Anterior cingulate cortex (tissue), 58 donors: ENCODE data around the gene WASHC1.
"Not testable (repeated sequence)": the region's sequence is repeated elsewhere in the genome, so short reads cannot be mapped to it uniquely, and the experiment has no call there.

Experiments
- DNase-seq, 58 donors: peaks; one replicate each; lab custom pipeline; 2025; lab: John Stamatoyannopoulos, UW

Gene WASHC1, protein sequence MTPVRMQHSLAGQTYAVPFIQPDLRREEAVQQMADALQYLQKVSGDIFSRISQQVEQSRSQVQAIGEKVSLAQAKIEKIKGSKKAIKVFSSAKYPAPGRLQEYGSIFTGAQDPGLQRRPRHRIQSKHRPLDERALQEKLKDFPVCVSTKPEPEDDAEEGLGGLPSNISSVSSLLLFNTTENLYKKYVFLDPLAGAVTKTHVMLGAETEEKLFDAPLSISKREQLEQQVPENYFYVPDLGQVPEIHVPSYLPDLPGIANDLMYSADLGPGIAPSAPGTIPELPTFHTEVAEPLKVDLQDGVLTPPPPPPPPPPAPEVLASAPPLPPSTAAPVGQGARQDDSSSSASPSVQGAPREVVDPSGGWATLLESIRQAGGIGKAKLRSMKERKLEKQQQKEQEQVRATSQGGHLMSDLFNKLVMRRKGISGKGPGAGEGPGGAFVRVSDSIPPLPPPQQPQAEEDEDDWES

DNA sequence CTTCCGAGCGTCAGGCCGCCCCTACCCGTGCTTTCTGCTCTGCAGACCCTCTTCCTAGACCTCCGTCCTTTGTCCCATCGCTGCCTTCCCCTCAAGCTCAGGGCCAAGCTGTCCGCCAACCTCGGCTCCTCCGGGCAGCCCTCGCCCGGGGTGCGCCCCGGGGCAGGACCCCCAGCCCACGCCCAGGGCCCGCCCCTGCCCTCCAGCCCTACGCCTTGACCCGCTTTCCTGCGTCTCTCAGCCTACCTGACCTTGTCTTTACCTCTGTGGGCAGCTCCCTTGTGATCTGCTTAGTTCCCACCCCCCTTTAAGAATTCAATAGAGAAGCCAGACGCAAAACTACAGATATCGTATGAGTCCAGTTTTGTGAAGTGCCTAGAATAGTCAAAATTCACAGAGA lies at the start of gene WASHC1:
TSS of gene WASHC1 (minus strand) at position 101 of the 400 bp plus-strand sequence. CDS start 4,457 bp downstream, outside the sequence.
- DNase-seq, result not testable (repeated sequence)

DNA sequence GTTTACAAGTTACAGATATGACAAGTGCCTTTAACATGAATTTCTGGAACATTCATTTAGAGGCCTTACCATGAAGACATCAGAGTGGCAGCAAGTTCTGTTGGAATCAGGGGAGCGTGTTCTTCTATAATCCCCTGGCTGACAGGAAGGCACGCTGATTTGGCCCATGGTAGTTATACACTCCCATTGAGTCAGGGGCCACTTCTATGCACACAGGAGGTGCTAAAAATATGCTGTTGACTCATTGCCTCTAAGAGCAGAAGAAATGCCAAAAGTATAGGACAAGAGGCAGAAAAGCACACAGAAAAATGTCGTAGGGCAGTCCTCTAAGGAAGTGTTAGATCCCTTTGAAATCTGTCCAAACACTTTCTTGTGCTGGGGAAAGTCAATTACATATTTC lies 49.1 kb upstream of the WASHC1 start:
- DNase-seq, result not testable (repeated sequence)

DNA sequence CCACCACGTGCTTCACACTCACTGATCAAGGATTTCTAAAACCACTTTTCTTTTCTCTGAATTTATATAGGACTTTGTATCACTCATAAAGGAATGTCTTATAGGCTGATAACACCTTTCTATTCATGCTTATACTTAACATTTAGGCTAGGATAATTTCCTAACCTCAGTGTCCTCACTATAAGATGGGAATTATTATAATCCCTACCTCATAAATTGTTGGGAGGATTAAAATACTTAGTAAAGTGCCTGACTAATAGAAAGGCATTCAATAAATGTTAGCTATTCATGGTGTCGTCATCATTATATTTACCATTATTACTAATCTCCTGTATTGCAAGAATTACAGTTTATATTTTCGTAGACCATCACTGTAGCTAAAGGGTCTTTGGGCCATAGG lies 47.1 kb upstream of the WASHC1 start:
- not testable (repeated sequence) for DNase-seq

DNA sequence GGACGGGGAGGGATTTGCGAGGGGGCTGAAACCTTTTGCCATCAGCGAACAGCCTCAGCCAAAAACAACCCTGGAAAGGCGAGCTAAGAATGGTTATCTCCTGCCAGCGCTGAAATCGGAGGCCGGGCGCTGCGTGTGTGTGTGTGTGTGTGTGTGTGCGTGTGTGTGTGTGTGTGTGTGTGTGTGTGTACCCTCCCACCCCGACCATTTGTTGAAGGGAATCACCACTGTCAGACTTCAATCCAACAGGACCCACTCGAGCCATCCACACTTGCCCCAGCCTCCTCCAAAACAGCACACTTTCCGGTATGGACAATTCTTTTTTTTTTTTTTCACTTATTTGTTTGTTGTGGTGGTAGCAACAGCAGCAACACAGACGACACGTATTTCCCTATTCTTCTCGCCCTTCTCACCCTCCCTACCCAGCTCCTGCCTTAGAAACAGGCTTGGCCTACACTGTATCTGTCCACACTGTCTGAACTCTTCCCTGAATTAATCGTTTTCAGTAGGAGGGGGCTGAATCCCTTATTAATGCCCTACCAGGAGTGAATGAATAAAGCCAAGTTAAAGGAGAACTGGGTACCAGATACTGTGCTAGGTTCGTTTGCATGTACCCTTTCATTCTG lies 44.8 kb upstream of the WASHC1 start:
- not testable (repeated sequence) for DNase-seq

DNA sequence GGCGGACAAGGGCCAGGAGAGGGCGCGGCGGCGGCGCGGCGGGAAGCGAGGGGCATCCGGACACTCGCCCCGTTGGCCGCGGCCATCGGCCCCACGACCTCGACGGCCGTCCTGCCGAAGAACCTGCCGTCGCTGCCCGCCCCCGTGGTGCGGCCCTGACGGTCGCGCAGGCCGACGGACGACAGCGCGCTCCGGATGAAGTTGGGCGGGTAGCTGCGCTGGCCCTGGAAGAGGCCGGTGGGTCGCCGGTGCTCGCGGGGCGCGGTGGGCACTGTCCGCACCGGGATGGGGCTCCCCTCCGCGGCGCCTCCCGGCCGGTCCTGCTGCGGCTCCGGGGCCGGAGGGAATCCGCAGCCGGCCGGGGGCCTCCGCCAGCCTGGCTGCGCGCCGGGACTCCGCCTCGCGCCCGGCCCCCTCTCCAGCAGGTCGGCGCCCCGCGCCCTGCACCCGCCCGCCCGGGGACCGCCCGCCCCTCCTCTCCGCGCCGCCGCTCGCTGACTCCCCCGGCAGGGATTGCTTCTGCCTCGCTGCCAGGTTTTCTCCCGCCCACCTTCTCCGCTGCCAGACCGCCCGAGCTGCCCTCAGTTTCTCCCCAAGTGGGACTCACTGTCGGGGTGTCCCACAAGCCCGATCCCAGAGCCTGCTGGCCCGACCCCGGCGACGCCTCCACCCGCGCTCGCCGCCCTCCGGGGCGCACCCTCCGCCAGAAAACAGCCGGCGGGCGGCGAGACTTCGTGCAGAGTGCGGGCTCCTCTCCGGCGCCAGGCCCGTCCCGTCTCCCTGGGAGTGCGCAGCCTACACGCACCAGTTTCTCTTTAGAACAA lies 44.0 kb upstream of the WASHC1 start:
- DNase-seq, result not testable (repeated sequence)

DNA sequence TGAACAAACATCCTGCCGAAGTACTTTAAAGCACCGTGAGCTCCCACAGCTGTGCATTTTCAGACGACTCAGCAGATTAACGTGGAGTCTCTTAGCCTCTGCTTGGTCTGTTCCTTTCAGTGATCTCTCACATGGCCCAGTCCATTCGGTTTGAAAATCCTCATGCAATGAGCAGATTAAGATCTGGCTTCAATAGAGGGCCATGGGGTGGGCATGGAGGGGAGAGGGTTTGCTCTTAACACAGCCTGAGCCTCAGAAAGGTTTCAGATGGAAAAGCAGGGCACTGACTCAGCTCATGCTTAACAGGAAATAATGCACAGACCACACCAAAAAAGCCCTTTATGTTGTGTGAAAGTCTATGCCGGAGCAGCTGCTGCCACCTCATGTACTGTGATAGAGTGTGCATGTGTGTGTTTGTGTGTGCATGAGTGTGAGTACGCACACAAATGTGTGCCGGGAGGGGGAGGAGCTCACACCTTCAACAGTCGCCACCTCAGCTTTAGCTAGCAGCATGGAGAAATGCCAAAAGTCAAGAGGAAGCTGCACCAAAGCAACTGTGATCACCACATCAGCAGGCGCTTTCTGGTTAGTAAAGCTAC lies 33.9 kb upstream of the WASHC1 start:
- not testable (repeated sequence) for DNase-seq

DNA sequence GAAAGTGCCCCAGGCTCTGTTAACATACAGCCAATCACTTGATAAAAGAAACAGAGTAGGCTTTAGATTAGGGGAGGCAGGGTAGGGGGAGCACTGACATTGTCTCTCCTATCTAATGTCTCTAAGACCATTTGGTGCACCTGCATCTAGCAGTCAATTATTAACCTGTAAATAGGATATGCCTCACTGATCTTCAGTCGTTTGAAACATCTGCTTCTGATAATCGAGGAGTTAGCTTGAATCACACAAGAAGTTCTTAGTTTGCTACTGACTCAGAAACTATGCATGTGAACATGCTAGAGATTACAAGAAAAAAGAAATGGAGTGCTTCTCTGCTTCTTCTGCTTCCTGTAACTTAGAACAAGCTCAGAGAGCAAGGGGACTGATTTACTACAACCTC lies 23.4 kb upstream of the WASHC1 start:
- not testable (repeated sequence) for DNase-seq

DNA sequence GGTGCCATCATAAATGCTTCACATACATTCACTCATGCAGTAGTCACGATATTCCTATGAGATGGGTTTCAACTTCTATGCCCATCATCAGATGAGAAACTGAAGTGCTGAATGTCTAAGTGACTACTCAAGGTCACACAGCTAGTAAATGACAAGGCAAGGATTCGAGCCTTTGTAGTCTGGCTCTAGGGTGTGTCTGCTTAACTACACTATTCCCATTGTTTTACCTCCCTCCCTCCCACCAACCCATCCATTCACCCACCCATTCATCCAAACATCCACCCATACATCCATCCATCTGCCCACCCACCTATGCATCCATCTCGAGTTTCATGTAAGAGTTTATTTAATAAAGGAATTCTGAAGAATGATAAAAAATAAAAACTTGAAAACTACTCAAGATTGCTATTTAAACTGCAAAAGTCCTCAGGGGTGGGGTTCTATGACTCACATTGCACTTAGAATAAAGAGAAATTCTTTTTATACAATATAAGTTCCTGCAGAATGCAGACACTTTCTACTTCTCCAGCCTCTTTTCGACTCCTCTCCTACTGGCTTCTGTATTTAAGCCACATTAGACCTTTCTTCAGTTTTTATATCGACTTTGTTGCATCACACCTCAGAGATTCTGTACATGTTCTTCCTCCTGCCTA lies 19.1 kb upstream of the WASHC1 start:
- DNase-seq, result not testable (repeated sequence)

DNA sequence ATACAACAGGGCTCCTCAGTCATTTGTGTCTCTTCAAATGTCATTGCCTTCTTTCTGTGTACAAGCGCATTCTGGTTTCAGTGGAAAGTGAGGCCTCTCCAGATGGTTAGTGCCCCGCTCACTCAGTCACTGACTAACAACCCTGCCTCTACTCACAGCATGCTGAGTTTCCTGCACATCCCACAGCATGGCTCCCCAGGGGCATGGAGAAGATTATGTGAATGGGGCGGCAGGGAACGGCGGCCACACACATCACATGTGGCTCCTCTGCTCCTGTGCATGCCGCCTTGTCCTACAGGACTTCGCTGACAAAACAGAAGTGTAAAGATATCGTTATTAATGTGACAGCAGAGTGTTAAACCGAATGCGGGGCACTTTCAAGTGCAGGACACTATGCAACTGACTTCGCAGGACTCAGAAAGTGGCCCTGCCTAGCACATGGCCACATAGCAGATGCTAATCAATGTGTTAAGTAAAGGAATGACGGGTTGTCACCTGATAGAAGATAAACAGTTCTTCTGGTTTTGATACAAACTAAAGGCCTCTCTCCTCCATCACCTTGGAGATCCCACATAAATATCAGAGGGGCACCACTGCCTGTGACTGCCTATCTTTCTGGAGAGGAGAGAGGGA lies 17.5 kb upstream of the WASHC1 start:
- DNase-seq, result not testable (repeated sequence)

DNA sequence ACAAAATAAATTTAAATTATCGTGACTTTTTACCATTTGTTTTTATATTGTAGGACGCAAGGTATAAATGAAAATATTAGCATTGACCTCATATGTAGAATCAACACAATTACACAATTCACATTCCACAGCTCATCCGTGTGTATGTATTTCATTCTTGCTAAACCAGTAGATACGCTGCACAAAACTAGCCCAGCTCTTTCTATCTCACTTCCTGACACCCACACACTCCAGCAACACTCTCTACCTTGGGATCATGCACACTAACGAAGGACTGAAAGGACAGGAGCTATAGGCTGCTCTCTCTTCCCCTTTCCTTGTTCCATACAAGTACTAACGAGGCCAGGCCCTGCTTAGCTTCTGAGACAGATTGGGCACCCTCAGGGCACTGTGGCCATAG lies 16.9 kb upstream of the WASHC1 start:
- not testable (repeated sequence) for DNase-seq

DNA sequence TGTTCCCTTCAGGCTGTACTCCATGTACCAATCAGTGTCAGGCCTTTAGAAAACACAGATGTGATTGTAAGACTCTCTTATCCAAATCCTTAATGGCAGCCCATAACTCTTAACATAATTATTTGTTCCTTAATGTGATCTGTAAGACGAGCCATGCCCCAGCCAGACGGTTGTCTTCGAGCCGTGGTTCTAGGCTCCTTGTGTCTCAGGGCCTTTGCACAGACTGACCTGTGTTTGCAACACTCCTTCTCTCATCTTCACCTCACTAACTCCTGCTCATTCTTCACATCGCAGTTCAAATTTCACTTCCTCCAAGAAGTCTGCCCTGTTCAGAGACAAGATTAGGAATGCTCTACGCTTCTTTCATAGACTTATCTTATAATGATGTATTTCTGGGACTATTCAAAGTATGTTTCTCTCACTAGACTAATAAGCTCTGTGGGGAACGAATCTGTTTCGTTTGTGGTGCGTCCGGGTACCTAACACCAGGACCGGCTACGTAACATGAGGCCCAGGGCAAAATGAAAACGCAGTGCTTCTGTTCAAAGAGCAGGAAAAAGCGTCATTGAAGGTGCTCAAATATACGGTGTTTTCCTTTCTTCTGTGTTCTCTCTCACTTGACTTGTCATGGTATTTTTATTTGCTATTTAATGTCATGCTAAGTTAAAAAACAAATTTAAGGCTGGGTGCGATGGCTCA lies 16.1 kb upstream of the WASHC1 start:
- not testable (repeated sequence) for DNase-seq

DNA sequence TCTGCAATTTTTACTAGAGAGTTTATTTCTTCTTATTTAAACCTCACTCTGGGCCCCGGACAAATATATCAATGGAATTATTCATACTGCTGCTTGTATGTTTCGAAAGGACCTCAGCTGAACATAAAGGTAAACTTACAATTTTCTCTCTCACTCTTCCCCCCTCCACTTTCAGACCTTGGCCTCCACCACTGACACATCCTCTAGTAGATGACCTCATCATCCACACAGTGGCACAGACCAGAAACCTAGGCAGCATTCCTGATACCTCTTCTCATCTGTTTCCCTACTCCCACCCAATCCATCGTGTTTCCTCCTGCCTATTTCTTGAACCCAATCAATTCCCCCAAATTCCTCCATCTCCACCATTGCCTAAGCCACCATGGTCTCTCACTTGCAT lies 15.2 kb upstream of the WASHC1 start:
- not testable (repeated sequence) for DNase-seq

DNA sequence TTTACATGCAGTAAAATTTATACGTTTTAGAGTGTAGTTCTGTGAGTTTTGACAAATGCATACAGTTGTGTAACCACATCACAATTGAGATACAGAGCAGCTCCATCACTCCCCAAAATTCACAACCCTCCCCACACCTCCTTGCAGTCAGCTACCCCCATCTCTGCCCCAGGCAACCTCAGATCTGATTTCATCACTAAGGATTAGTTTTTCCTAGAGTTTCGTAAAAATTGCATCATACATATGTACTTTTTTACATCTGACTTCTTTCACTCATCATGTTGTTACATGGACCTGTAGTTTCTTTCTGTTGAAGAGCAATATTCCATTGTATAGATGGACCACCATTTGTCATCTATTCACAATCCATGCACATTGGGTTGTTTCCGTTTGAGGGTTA lies 14.4 kb upstream of the WASHC1 start:
- not testable (repeated sequence) for DNase-seq

DNA sequence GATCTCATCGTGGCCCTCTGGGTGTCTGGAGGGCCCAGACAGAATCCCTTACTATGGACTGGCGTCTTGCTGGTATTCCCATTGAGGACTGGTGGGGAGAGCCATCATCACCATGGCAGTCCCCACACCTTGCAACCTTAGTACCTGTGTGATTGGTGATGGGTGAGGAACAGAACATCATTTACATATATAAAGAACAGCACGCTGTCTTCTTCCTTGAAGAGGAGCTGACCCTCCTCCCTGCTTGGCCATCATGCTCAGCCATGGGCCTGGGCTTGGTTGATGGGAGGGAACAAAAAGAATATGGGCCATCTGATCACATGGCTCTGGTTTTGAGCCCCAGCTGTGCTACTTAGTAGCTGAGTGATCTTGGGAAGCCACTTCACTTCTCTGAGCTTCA lies 13.9 kb upstream of the WASHC1 start:
- DNase-seq, result not testable (repeated sequence)

DNA sequence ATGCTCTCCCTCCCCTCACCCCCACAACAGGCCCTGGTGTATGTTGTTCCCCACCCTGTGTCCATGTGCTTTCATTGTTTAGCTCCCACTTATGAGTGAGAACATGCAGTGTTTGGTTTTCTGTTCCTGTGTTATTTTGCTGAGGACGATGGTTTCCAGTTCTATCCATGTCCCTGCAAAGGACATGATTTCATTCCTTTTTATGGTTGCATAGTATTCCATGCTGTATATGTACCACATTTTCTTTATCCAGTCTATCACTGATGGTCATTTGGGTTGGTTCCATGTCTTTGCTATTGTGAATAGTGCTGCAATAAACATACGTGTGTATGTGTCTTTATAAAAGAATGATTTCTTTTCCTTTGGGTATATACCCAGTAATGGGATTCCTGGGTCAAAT lies 12.6 kb upstream of the WASHC1 start:
- not testable (repeated sequence) for DNase-seq

DNA sequence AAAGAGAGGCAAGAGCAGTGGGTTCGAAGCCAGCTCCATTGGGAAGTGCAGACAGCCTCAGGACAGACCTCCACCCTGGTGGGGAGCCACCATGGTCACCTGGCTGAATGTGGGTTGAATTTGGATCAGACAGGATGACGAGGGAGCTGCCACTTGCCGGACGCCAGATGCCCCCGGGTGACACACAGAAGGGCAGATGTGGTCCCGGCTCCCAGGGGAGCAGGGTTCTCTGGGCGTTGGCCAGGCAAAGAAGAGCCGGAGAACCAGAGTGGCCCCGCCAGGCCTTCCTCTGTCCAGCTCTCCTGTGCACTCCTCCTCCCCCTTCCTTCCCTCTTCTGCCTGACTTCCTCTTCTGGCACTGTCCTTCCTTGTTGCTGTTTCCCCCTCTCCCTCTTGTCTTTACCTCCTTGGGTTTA lies 12.0 kb upstream of the WASHC1 start:
- DNase-seq, result not testable (repeated sequence)

DNA sequence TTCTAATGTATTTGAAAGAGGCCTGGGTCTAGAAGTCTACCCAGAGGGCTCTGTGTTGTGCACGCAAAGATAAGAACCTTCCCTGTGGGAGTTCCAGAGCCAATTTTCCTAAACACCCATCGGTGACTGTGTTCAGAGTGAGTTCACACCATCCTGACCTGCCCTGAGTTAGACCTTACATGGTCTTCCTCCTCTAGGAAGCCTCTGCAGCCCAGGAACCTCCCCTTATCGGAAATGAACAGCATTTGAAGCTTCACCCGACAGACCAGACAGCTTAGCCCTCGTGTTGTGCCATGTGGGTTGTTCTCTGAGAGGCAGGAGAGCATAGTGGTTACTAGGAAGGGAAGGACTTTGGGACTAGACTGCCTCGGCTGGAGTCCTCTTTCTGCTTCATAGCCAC lies 3.1 kb upstream of the WASHC1 start:
- DNase-seq, result not testable (repeated sequence)

DNA sequence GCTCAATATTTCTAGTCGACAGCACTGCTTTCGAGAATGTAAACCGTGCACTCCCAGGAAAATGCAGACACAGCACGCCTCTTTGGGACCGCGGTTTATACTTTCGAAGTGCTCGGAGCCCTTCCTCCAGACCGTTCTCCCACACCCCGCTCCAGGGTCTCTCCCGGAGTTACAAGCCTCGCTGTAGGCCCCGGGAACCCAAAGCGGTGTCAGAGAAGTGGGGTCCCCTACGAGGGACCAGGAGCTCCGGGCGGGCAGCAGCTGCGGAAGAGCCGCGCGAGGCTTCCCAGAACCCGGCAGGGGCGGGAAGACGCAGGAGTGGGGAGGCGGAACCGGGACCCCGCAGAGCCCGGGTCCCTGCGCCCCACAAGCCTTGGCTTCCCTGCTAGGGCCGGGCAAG lies 481 bp downstream of the WASHC1 start:
- not testable (repeated sequence) for DNase-seq

DNA sequence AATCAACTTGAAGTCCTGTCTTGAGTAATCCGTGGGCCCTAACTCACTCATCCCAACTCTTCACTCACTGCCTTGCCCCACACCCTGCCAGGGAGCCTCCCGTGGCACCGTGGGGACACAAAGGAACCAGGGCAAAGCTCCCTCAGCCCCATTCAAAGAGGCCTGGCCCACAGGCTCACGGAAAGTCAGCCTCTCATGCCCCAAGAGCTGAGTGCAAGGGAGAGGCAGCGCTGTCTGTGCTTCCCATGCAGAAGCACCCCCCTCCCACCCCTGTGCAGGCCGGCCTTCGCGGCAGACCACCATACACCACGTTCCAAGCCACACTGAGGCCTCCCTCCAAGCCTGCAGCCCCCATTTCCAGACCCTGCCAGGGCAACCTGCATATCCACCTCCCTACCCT lies 7.6 kb downstream of the WASHC1 start:
- not testable (repeated sequence) for DNase-seq
